K562 (cell line): ENCODE data around the gene C6orf15. TPM values are rescaled to one million over a fixed set of nuclear protein-coding genes. Genes with fewer than 3 reads are reported as not detected.
A peak's percentile ranks its signal among the peaks of the same experiment; 100 is the strongest.

Experiments
- BRD9 ChIP-seq: fragments of 450-650 bp; IDR thresholded peaks from 2 replicates; pipeline ENCODE4 v1.6.1; 2018; ENCODE audit warnings: low read depth; ENCODE audit not compliant: partially characterized antibody
- CBFA2T3 ChIP-seq: fragments of 450-650 bp; IDR thresholded peaks from 2 replicates; pipeline ENCODE4 v1.6.1; 2017
- CREB1 ChIP-seq, 2 experiments: sonication (generic) in 1 of 2; formaldehyde crosslinking in 1 of 2; IDR thresholded peaks; 2 replicates each; pipeline versions ENCODE4 v1.6.1 to v1.8.0; 2012 to 2022; ENCODE audit warnings: inconsistent platforms in 1 of 2, mild to moderate bottlenecking in 1 of 2, missing genetic modification reagents in 1 of 2, moderate library complexity in 1 of 2
- HDAC2 ChIP-seq: fragments of 450-650 bp; IDR thresholded peaks from 2 replicates; pipeline ENCODE4 v1.6.1; 2016; ENCODE audit warnings: mild to moderate bottlenecking
- HDGF ChIP-seq: fragments of 450-650 bp; IDR thresholded peaks from 2 replicates; pipeline ENCODE4 v1.6.1; 2016
- HIVEP1 ChIP-seq: fragments of 250-450 bp; sonication (Bioruptor Pico); IDR thresholded peaks from 2 replicates; pipeline ENCODE4 v1.4.0; 2020; ENCODE audit warnings: mild to moderate bottlenecking
- KDM1A ChIP-seq, 2 experiments: fragments of 450-650 bp; IDR thresholded peaks; 2 replicates each; pipeline ENCODE4 v1.6.1; 2016; ENCODE audit warnings: mild to moderate bottlenecking in 2 of 2
- MAFF ChIP-seq: IDR thresholded peaks from 2 replicates; pipeline ENCODE4 v1.6.1; 2012; ENCODE audit warnings: low read length, improper control_type of control experiment
- MAFK ChIP-seq: IDR thresholded peaks from 2 replicates; pipeline ENCODE4 v1.6.1; 2011; ENCODE audit warnings: low read length, improper control_type of control experiment
- MLX ChIP-seq, 2 experiments: fragments of 450-650 bp in 1 of 2; sonication (generic) in 1 of 2; formaldehyde crosslinking; conservative IDR thresholded peaks; 2 replicates each; pipeline versions ENCODE4 v1.4.0 to v1.8.1; 2020 to 2022; ENCODE audit warnings: mild to moderate bottlenecking in 1 of 2, missing genetic modification reagents in 1 of 2
- PTTG1 ChIP-seq: fragments of 450-650 bp; IDR thresholded peaks from 2 replicates; pipeline ENCODE4 v1.6.1; 2016; ENCODE audit warnings: low read depth, mild to moderate bottlenecking, missing genetic modification characterization, missing compliant biosample characterization
- RBM15 ChIP-seq: fragments of 200-400 bp; formaldehyde crosslinking; IDR thresholded peaks from 2 replicates; pipeline ENCODE4 v1.6.1; 2018; ENCODE audit warnings: mild to moderate bottlenecking, low read length, moderate library complexity; ENCODE audit not compliant: insufficient read depth
- SMAD3 ChIP-seq: fragments of 450-650 bp; formaldehyde crosslinking; conservative IDR thresholded peaks from 2 replicates; pipeline ENCODE4 v1.4.0; 2020; ENCODE audit warnings: mild to moderate bottlenecking
- TFE3 ChIP-seq: fragments of 450-650 bp; formaldehyde crosslinking; IDR thresholded peaks from 2 replicates; pipeline ENCODE4 v1.4.0; 2020; ENCODE audit warnings: mild to moderate bottlenecking, mixed read lengths
- ZFPM2 ChIP-seq: fragments of 250-450 bp; sonication (Bioruptor Pico); IDR thresholded peaks from 2 replicates; pipeline ENCODE4 v1.5.1; 2022; ENCODE audit warnings: mild to moderate bottlenecking
- ZNF12 ChIP-seq: sonication (generic); formaldehyde crosslinking; IDR thresholded peaks from 2 replicates; pipeline ENCODE4 v1.4.0; 2020; ENCODE audit warnings: mild to moderate bottlenecking, missing genetic modification reagents
- ZNF318 ChIP-seq, 2 experiments: fragments of 450-650 bp; IDR thresholded peaks; 2 replicates each; pipeline ENCODE4 v1.6.1; 2016; ENCODE audit warnings: mild to moderate bottlenecking in 2 of 2, borderline replicate concordance in 1 of 2, low read depth in 1 of 2, moderate library complexity in 1 of 2
- ZNF668 ChIP-seq: fragments of 250-450 bp; sonication (Bioruptor Pico); IDR thresholded peaks from 2 replicates; pipeline ENCODE4 v1.8.0; 2022; ENCODE audit warnings: mild to moderate bottlenecking, inconsistent platforms
- ZNF696 ChIP-seq: fragments of 250-450 bp; sonication (Bioruptor Pico); conservative IDR thresholded peaks from 2 replicates; pipeline ENCODE4 v1.4.0; 2020; ENCODE audit warnings: mild to moderate bottlenecking, moderate library complexity
- ZSCAN29 ChIP-seq: fragments of 450-650 bp; IDR thresholded peaks from 2 replicates; pipeline ENCODE4 v1.6.1; 2017
- polyA plus RNA-seq, 8 experiments: library from polyadenylated mRNA; depleted of rRNA in 4 of 8; stranded (reverse) in 5 of 8; unstranded in 3 of 8; fragments of >200 nt; fragmentation: Nextera tagmentation in 2 of 8; fragmentation: Illumina TruSeq in 1 of 8; extraction: Ambion mirVana in 2 of 8; extraction: Trizol in 1 of 8; gene quantifications; 2 replicates each; pipeline versions ENCODE4 v1.2.1 to v1.2.3, GENCODE V29; 2011 to 2014; ENCODE audit warnings: inconsistent platforms in 1 of 8, missing spikeins in 1 of 8
- total RNA-seq, 7 experiments: library from RNA; depleted of rRNA in 6 of 7; stranded (reverse); fragments of >200 nt in 6 of 7; fragmentation: Illumina TruSeq in 2 of 7; extraction: Trizol in 2 of 7; gene quantifications; 2 replicates each; pipeline versions ENCODE4 v1.2.1 to v1.2.3, GENCODE V29; 2011 to 2021; ENCODE audit warnings: low replicate concordance in 1 of 7

C6orf15 gene
- total and polyA plus RNA-seq, 9 of the 15 experiments (the other 6 are each of a cell fraction or from before 2014, with no cell fraction given), result not detected

GRCh38 chr6:31086788-31087440 is 25.5 kb downstream of the C6orf15 start (continued):
- no peak for TF ChIP-seq TFE3 (CRISPR knock-in tag)
- no peak for TF ChIP-seq PTTG1 (tag)
- 0 out of 2 replicates have a peak, but pooled peaks have one; percentile 25 for TF ChIP-seq HDAC2
- no peak for TF ChIP-seq RBM15
- peak; percentile 40 for TF ChIP-seq MAFK
- TF ChIP-seq ZNF318 (IDR thresholded peaks at IDR 0.05; ENCODE audit: borderline replicate concordance in 1 of 2, low read depth in 1 of 2), result peak; percentile 64 to 78; a peak in 2 of 4 replicates
- no peak for TF ChIP-seq HIVEP1
- TF ChIP-seq MLX (CRISPR knock-in tag; conservative IDR thresholded peaks at IDR 0.05), result no peak
- no peak for TF ChIP-seq CREB1 (IDR thresholded peaks at IDR 0.05)
- TF ChIP-seq CREB1 (CRISPR knock-in tag; IDR thresholded peaks at IDR 0.05), result no peak
- TF ChIP-seq CBFA2T3, result peak; percentile 76
- no peak for TF ChIP-seq BRD9
- 0 out of 2 replicates have a peak, but pooled peaks have one; percentile 23 for TF ChIP-seq SMAD3 (CRISPR knock-in tag)
- no peak for TF ChIP-seq ZNF668
- TF ChIP-seq HDGF, result no peak
- no peak for TF ChIP-seq ZSCAN29
- peak; percentile 59 to 76; a peak in 3 of 4 replicates for TF ChIP-seq KDM1A (IDR thresholded peaks at IDR 0.05)
- TF ChIP-seq ZNF696 (CRISPR knock-in tag), result no peak
- no peak for TF ChIP-seq ZNF12 (CRISPR knock-in tag)
- TF ChIP-seq MAFF, result peak; percentile 20; the same call in 1 of the 2 replicates
- no peak for TF ChIP-seq ZFPM2 (CRISPR knock-in tag)
